Subcutaneous abdominal adipose tissue (tissue), 5 donors: ENCODE data around the gene AQP6.
A peak's percentile ranks its signal among the peaks of the same experiment; 100 is the strongest.

ENCODE experiments used
- H3K27ac ChIP-seq: one replicate; pipeline ENCODE4 v1.7.0; 2013; ENCODE audit warnings: low read depth, mild to moderate bottlenecking, inconsistent platforms, low read length, moderate library complexity
- H3K27me3 ChIP-seq, 5 donors: one replicate each; pipeline ENCODE4 v1.7.0; 2013; ENCODE audit warnings: low read length in 5 of 5, inconsistent platforms in 1 of 5; ENCODE audit not compliant: control insufficient read depth in 5 of 5, insufficient read depth in 4 of 5
- H3K36me3 ChIP-seq, 5 donors: one replicate each; pipeline ENCODE4 v1.7.0; 2013; ENCODE audit warnings: low read length in 5 of 5; ENCODE audit not compliant: control insufficient read depth in 5 of 5, insufficient read depth in 5 of 5
- H3K4me1 ChIP-seq, 5 donors: one replicate each; pipeline ENCODE4 v1.7.0; 2013; ENCODE audit warnings: low read length in 5 of 5, mild to moderate bottlenecking in 3 of 5, moderate library complexity in 1 of 5; ENCODE audit not compliant: control insufficient read depth in 5 of 5, insufficient read depth in 5 of 5
- H3K4me3 ChIP-seq, 5 donors: one replicate each; pipeline ENCODE4 v1.7.0; 2013; ENCODE audit warnings: low read length in 5 of 5, low read depth in 1 of 5
- H3K9ac ChIP-seq, 5 donors: one replicate each; pipeline ENCODE4 v1.7.0; 2013; ENCODE audit warnings: low read length in 5 of 5, mild to moderate bottlenecking in 4 of 5, moderate library complexity in 3 of 5
- H3K9me3 ChIP-seq, 5 donors: one replicate each; pipeline ENCODE4 v1.7.0; 2013; ENCODE audit warnings: low read length in 5 of 5; ENCODE audit not compliant: control insufficient read depth in 5 of 5
- donor health status: healthy.
- donor health status: healthy.
- donor health status: healthy.
- donor health status: healthy.
- donor health status: healthy.

AQP6 gene, protein sequence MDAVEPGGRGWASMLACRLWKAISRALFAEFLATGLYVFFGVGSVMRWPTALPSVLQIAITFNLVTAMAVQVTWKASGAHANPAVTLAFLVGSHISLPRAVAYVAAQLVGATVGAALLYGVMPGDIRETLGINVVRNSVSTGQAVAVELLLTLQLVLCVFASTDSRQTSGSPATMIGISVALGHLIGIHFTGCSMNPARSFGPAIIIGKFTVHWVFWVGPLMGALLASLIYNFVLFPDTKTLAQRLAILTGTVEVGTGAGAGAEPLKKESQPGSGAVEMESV

DNA sequence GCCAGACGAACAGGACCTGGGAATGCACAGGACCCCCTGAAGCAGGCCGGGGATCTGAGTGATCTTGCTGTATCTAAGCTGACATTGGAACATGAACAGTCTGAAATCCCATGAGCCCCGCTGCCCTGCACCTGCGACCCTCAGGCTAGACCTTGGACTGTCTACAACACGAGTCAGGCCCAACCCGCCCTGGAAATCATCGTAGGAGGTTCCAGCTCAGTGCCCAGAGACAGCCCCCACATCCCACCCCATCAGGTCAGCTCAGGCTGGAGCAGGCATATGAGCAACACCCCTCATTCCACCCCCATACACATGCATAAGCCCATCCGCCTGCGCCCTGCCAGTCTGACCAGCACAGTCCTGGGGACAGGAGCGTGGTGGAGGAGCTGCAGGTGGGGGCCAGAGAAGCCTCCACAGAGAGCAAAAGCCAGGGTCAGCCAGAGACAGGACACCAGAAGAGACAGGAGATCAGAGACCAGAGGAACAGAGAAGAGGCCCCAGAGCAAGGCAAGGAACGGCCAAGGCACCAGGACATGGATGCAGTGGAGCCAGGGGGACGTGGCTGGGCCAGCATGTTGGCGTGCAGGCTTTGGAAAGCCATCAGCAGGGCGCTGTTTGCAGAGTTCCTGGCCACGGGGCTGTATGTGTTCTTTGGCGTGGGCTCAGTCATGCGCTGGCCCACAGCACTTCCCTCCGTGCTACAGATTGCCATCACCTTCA, at the start of gene AQP6:
AQP6 (plus strand) TSS at position 307 of the 720 bp plus-strand sequence; CDS start at position 534, 227 bp downstream.
- Histone ChIP-seq H3K4me1 (peaks cover 2 to 29% (median 12%) of the 10 kb centered on the region in 5 donors), H3K27me3 (peaks cover 0 to 20% (median 5%) of the 10 kb centered on the region in 5 donors), H3K9ac (no peak within 1 kb of the TSS), H3K36me3 (no peaks in the 10 kb centered on the region), H3K27ac (no peak within 1 kb of the TSS), H3K4me3 (no peak within 1 kb of the TSS), H3K9me3 (no peaks in the 10 kb centered on the region)

DNA sequence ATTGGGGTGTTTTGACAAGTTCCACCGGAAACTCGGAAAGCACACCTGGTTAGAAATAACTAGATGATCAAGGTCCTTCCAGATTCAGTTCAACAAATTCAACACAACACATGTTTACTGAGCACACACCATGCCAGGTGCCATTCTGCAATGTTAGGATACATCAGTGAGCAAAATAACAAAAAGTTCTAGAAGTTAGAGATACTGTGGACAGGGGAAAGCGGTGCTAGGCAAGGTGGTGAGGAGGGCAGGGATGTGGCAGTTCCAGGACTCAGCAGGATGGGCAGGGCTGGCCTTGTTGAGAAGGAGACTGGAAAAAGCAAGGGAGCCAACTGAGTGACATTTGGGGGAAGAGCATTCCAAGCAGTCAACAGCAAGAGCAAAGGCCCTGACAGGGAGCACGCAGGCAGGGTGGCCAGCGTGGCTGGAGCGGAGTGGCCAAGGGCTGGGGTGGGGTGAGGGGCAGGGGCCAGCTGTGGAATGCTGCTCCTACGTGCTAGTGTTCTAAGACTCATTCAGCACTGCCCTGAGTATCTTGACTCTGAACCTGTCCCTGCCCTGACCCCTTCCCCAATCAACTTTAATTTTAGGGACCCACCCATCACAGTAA, 49.6 kb upstream of the AQP6 start:
- Histone ChIP-seq H3K9ac (no peak overlapping the region), H3K4me3 (no peak overlapping the region), H3K27me3 (no peaks in the 10 kb centered on the region), H3K9me3 (no peaks in the 10 kb centered on the region), H3K27ac (peak overlapping the region; percentile 54), H3K36me3 (no peaks in the 10 kb centered on the region), H3K4me1 (peaks cover 8 to 33% (median 27%) of the 10 kb centered on the region in 5 donors)

DNA sequence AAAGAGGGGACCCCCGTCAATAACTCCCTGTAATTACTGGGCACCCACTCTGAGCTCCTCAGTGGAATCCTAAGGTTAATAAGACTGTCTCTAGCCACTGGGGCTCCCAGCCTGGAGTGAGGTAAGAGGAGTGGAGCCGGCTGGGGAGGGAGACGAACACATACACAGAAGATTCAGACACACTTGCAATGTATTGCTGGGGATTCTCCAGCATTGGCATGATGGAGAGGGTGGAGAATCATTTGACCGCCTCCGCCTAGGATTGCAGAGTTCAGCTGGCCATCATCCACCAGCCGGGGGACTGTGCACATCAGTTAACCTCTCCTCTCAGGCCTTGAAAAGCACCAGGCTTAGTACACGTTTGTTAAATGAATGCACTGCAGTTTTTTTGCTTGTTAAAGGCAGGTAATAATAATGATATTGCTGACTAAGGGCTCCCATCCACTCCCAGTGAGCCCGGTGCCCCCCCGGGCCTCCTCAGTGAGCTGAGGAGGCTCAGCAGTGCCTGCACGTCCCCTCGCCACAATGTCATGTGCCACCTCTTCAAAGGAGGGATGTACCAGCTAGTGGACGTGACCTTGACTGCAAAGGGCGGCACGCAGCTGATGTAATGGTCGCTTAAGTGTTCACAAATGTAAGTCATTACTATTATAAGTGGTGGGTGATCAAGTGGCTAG, 48.7 kb upstream of the AQP6 start:
- H3K4me1 ChIP-seq: peaks cover 8 to 33% (median 27%) of the 10 kb centered on the region in 5 donors
- no peaks in the 10 kb centered on the region for H3K27me3 ChIP-seq
- H3K36me3 ChIP-seq: no peaks in the 10 kb centered on the region
- no peaks in the 10 kb centered on the region for H3K9me3 ChIP-seq
- no peak overlapping the region for H3K9ac ChIP-seq
- no peak overlapping the region for H3K4me3 ChIP-seq
- H3K27ac ChIP-seq: peak overlapping the region; percentile 54

DNA sequence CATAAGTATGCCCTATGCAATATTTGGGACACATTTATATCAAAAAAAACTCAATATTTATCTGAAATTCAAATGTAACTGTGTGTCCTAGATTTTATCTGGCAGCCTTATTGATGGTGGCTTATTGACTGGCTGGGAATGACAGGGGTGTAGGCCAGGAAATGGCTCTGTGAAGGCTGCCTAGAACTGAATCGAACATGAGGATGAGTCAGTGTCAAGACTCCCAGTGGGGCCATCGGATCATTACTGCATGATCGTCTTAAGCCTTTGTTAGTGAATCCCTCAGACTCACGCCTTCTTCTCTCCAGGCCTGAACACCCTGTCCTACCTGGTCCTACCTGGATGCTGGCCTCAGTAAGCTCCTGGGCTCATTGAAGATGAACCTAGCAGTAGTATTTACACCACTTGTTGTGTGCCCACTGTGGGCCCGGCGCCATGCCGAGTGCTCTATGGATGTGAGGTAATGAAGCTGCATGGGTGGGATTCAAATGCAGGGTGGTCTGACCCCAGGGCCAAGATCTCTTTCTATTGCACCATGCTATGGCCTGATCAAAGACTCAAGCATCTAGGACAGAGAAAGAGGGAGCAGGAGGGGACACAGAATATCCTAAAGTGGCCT, 48.0 kb upstream of the AQP6 start:
- H3K4me1 ChIP-seq: peaks cover 8 to 33% (median 27%) of the 10 kb centered on the region in 5 donors

DNA sequence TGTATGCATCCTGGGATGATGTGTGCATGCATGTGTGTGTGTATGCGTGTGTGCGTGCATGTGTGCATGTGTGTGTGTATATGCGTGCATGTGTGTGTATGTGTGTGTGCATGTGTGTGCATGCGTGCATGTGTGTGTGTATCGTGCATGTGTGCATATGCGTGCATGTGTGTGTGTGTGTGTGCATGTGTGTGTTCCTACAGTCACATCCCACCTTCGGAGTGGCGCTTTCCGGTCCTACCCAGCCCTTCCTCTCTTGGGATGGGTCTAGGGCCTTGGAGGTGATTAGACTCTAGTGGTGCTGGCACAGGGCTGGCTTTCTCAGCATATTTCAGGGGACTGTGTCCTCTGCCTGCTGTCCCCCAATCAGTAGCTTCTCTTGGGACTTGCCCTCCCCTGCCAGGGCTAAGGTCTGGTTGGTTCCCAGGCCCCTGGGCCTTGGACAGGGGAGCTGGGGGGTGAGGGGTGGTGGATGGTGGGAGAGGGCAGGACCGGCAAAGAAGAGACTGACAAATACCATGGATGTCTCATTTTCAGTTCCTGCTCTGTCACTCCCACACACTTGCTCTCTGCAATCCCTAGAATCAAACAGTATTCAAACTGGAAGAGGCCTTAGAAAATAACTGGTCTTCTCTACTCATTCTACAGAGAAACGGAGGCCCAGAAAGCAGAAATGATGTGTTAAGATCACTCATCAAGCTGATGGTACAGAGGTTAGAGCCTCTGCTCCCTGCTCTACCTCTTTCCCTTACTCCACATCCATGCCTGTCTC, 47.1 kb upstream of the AQP6 start:
- Histone ChIP-seq H3K27me3 (peaks cover 0 to 3% (median 0%) of the 10 kb centered on the region in 5 donors), H3K9ac (no peak overlapping the region), H3K36me3 (no peaks in the 10 kb centered on the region)

More for the DNA sequence above, 48.0 kb upstream of the AQP6 start:
- Histone ChIP-seq H3K36me3 (no peaks in the 10 kb centered on the region), H3K27me3 (peaks cover 0 to 2% (median 0%) of the 10 kb centered on the region in 5 donors), H3K9ac (no peak overlapping the region), H3K9me3 (no peaks in the 10 kb centered on the region), H3K27ac (no peak overlapping the region), H3K4me3 (no peak overlapping the region)

DNA sequence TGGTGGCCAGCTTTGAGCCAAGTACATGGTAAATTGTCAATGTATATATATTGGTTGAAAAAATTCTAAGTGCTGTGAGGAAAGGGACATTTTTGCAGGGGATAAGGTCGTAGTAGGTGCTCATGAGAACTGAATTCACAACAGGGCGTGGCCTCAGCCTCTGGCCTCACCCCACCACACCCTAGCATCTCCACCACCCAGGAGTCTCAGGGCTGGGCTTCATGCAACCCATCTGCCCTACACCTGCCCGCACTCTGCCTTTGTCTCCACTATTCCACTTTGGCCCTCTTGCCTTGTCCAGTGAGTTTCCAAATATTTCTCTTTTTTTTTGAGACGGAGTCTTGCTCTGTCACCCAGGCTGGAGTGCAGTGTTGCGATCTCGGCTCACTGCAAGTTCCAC, 44.3 kb upstream of the AQP6 start:
- no peak overlapping the region for H3K27ac ChIP-seq
- no peaks in the 10 kb centered on the region for H3K9me3 ChIP-seq
- H3K4me3 ChIP-seq: no peak overlapping the region
- H3K9ac ChIP-seq: no peak overlapping the region
- no peaks in the 10 kb centered on the region for H3K36me3 ChIP-seq
- H3K27me3 ChIP-seq: peaks cover 0 to 3% (median 0%) of the 10 kb centered on the region in 5 donors
- peaks cover 0 to 15% (median 10%) of the 10 kb centered on the region in 5 donors for H3K4me1 ChIP-seq

More for the DNA sequence above, 47.1 kb upstream of the AQP6 start:
- peaks cover 8 to 29% (median 27%) of the 10 kb centered on the region in 5 donors for H3K4me1 ChIP-seq
- no peak overlapping the region for H3K27ac ChIP-seq
- no peak overlapping the region for H3K4me3 ChIP-seq
- H3K9me3 ChIP-seq: no peaks in the 10 kb centered on the region

DNA sequence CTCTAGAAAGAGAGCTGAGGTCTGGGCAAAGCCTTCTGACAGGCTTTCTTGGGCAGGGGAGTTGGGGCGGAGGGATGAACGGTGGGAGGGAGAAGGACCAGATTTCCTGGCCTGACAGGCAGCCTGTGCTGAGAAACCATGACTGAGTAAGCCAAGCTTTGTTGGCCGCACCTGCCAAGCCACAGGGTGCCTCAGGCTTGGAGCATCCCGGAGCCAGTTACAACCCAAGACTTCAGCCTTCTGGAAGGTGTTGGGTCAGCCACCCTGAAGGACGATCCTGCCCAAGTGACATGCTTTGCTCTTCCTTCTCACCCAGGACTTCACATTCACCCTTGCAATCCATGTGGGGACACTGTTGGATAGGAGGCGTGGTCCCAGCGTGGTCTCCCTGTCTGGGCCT, 43.2 kb upstream of the AQP6 start:
- Histone ChIP-seq H3K9me3 (no peaks in the 10 kb centered on the region), H3K36me3 (no peaks in the 10 kb centered on the region), H3K4me3 (no peak overlapping the region), H3K4me1 (peaks cover 0 to 6% (median 3%) of the 10 kb centered on the region in 5 donors), H3K27ac (no peak overlapping the region), H3K9ac (no peak overlapping the region), H3K27me3 (peaks cover 0 to 3% (median 0%) of the 10 kb centered on the region in 5 donors)

DNA sequence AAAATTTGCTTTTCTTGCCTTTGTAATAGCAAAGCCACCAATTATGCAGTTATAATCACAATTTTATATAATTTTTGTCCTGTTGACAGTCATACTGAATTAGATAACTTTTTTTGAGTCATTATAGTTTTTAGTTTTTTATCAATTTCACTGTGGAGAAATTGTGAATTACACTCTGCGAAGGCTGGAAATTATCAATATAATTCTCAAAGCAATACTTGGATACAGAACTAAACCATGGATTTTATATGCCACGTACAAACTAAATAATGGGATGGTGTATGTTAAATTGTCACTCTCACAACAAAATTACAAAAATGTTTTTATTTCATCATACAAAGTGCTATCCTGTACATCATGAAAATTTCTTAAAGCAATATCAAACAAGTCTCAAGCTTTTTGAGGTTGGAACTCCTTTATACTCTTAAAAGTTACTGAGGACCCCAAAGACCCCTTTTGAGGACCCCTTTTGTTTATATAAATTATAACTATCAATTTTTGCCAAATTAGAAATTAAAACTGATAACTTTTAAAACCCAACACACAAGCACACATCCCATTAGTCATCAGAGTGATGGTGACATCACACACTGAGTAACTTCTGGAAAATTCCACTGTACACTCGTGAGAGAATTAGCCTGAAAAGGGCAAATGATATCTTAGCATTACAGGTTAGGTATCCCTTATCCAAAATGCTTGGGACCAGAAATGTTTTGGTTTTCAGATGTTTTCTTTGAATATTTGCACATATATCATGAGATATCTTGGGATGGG, 42.0 kb upstream of the AQP6 start:
- Histone ChIP-seq H3K36me3 (no peaks in the 10 kb centered on the region), H3K4me3 (no peak overlapping the region), H3K27me3 (peaks cover 0 to 3% (median 0%) of the 10 kb centered on the region in 5 donors), H3K27ac (no peak overlapping the region), H3K4me1 (no peaks in the 10 kb centered on the region), H3K9ac (no peak overlapping the region), H3K9me3 (no peaks in the 10 kb centered on the region)
